Loucy (cell line): ENCODE data around the gene PGAM1.

Experiments
- H2AFZ ChIP-seq: fragments of 200-600 bp; sonication (generic); 2 replicates; pipeline ENCODE4 v1.6.0; 2016; ENCODE audit warnings: antibody characterized with exemption, mild to moderate bottlenecking, low read length, moderate library complexity
- H3F3A ChIP-seq: fragments of 200-600 bp; 2 replicates; pipeline ENCODE4 v1.6.0; 2016; ENCODE audit warnings: antibody characterized with exemption, low read depth, mild to moderate bottlenecking
- H3K27me3 ChIP-seq: fragments of 200-600 bp; sonication (generic); 2 replicates; pipeline ENCODE4 v1.6.1; 2014; ENCODE audit warnings: low read length, mild to moderate bottlenecking; ENCODE audit not compliant: insufficient read depth, poor library complexity, severe bottlenecking
- H3K36me3 ChIP-seq: fragments of 200-600 bp; sonication (generic); 2 replicates; pipeline ENCODE4 v1.6.1; 2016; ENCODE audit warnings: low read length; ENCODE audit not compliant: insufficient read depth
- H3K4me1 ChIP-seq: fragments of 200-600 bp; sonication (generic); 2 replicates; pipeline ENCODE4 v1.5.1; 2014; ENCODE audit warnings: low read length, mild to moderate bottlenecking; ENCODE audit not compliant: insufficient read depth, poor library complexity, severe bottlenecking
- H3K4me2 ChIP-seq: fragments of 200-600 bp; sonication (generic); 2 replicates; pipeline ENCODE4 v1.6.0; 2014; ENCODE audit warnings: antibody characterized with exemption, low read length, low read depth, mild to moderate bottlenecking; ENCODE audit not compliant: poor library complexity, severe bottlenecking
- H3K4me3 ChIP-seq: fragments of 200-600 bp; sonication (generic); 2 replicates; pipeline ENCODE4 v1.5.1; 2014; ENCODE audit warnings: low read length, mild to moderate bottlenecking, mixed read lengths; ENCODE audit not compliant: poor library complexity, severe bottlenecking
- H3K79me2 ChIP-seq: fragments of 200-600 bp; sonication (generic); 2 replicates; pipeline ENCODE4 v1.6.1; 2014; ENCODE audit warnings: low read length; ENCODE audit not compliant: insufficient read depth
- H3K9ac ChIP-seq: fragments of 200-600 bp; sonication (generic); 2 replicates; pipeline ENCODE4 v1.6.0; 2014; ENCODE audit warnings: mild to moderate bottlenecking, low read depth, low read length, moderate library complexity; ENCODE audit not compliant: poor library complexity, severe bottlenecking
- H3K9me2 ChIP-seq: fragments of 200-600 bp; sonication (generic); replicated peaks from 2 replicates; pipeline ENCODE4 v1.6.1; 2016; ENCODE audit warnings: low read depth, low read length, mixed read lengths
- H3K9me3 ChIP-seq: fragments of 200-600 bp; sonication (generic); 2 replicates; pipeline ENCODE4 v1.6.1; 2014; ENCODE audit warnings: mild to moderate bottlenecking, antibody characterized with exemption, low read length, low read depth; ENCODE audit not compliant: insufficient read depth
- H4K20me1 ChIP-seq: fragments of 200-600 bp; sonication (generic); 2 replicates; pipeline ENCODE4 v1.6.0; 2014; ENCODE audit warnings: antibody characterized with exemption, low read length, mild to moderate bottlenecking; ENCODE audit not compliant: insufficient read depth, poor library complexity, severe bottlenecking
- CTCF ChIP-seq: fragments of 200-600 bp; sonication (generic); conservative IDR thresholded peaks from 2 replicates; pipeline ENCODE4 v1.5.1; 2014; ENCODE audit warnings: mild to moderate bottlenecking, antibody characterized with exemption, low read length
- EZH2phosphoT487 ChIP-seq: fragments of 200-600 bp; IDR thresholded peaks from 2 replicates; pipeline ENCODE4 v1.6.1; 2018; ENCODE audit warnings: antibody characterized with exemption, mild to moderate bottlenecking, moderate library complexity, borderline replicate concordance

The PGAM1 gene

GRCh38 chr10:97390091-97390490 is 35.9 kb upstream of the PGAM1 start:
- Histone ChIP-seq H4K20me1 (no peaks in the 10 kb centered on the region), H3K36me3 (no peaks in the 10 kb centered on the region; the same call in 1 of the 2 replicates), H3K9ac (no peak overlapping the region)

GRCh38 chr10:97393034-97393573 is 32.9 kb upstream of the PGAM1 start:
- TF ChIP-seq CTCF, result no peak
- no peak for TF ChIP-seq EZH2phosphoT487
- no peaks in the 10 kb centered on the region for H3K27me3 ChIP-seq
- H2AFZ ChIP-seq, result no peak overlapping the region
- H3K4me2 ChIP-seq, result no peak overlapping the region
- H3K36me3 ChIP-seq, result no peaks in the 10 kb centered on the region; the same call in 1 of the 2 replicates
- H3K9me2 ChIP-seq, result no peaks in the 10 kb centered on the region
- no peaks in the 10 kb centered on the region for H4K20me1 ChIP-seq
- no peak overlapping the region for H3K4me3 ChIP-seq
- H3K4me1 ChIP-seq, result no peaks in the 10 kb centered on the region
- H3K9me3 ChIP-seq, result no peaks in the 10 kb centered on the region
- H3K9ac ChIP-seq, result no peak overlapping the region
- no peaks in the 10 kb centered on the region for H3F3A ChIP-seq
- no peaks in the 10 kb centered on the region for H3K79me2 ChIP-seq

More at GRCh38 chr10:97390091-97390490, 35.9 kb upstream of the PGAM1 start:
- no peak overlapping the region for H2AFZ ChIP-seq
- no peaks in the 10 kb centered on the region for H3K4me1 ChIP-seq
- H3K9me3 ChIP-seq, result no peaks in the 10 kb centered on the region
- no peaks in the 10 kb centered on the region for H3F3A ChIP-seq
- no peaks in the 10 kb centered on the region for H3K79me2 ChIP-seq
- TF ChIP-seq CTCF (no peak), EZH2phosphoT487 (no peak)
- H3K4me3 ChIP-seq, result no peak overlapping the region
- H3K9me2 ChIP-seq, result no peaks in the 10 kb centered on the region
- H3K27me3 ChIP-seq, result no peaks in the 10 kb centered on the region
- no peak overlapping the region for H3K4me2 ChIP-seq

DNA sequence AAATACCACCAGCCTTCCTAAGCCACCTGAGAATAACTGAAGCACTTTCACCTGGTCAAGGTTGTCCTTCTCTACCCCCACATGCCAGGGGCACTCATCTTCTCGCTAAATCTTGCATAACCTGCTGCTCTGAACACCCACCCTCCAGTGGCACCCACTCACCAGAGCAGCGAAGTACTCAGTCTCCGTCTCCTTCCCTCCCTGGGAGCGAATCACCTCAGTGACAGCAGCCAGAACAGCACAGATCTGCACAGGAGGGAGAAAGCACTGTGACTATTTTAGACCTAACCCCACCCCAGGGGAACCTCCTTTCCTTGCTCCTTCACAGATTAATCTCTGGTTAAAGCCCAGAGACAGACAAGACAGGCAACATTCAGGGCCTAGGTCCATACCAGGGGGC is 29.9 kb upstream of the PGAM1 start:
- H3K9ac ChIP-seq, result no peak overlapping the region
- H3K4me3 ChIP-seq, result no peak overlapping the region
- no peaks in the 10 kb centered on the region; the same call in 1 of the 2 replicates for H3K36me3 ChIP-seq
- H3K9me2 ChIP-seq, result no peaks in the 10 kb centered on the region
- H4K20me1 ChIP-seq, result no peaks in the 10 kb centered on the region
- H2AFZ ChIP-seq, result no peak overlapping the region
- peaks cover 8% of the 10 kb centered on the region for H3K4me1 ChIP-seq
- 0 out of 2 replicates have a peak, but pooled peaks cover 3% of the 10 kb centered on the region for H3K79me2 ChIP-seq
- TF ChIP-seq EZH2phosphoT487 (no peak), CTCF (no peak)
- H3K4me2 ChIP-seq, result no peak overlapping the region
- no peaks in the 10 kb centered on the region for H3K9me3 ChIP-seq
- H3K27me3 ChIP-seq, result no peaks in the 10 kb centered on the region
- H3F3A ChIP-seq, result no peaks in the 10 kb centered on the region
